GM19351 (cell line): ENCODE measurements around the gene DNMT3A.

ENCODE experiments used
- ATAC-seq: cut with Tn5 transposase; IDR thresholded peaks from one replicate; pipeline ENCODE4 v1.9.1; 2021; ENCODE audit warnings: mild to moderate bottlenecking, moderate library complexity; ENCODE audit not compliant: unreplicated experiment

The DNMT3A gene

DNA sequence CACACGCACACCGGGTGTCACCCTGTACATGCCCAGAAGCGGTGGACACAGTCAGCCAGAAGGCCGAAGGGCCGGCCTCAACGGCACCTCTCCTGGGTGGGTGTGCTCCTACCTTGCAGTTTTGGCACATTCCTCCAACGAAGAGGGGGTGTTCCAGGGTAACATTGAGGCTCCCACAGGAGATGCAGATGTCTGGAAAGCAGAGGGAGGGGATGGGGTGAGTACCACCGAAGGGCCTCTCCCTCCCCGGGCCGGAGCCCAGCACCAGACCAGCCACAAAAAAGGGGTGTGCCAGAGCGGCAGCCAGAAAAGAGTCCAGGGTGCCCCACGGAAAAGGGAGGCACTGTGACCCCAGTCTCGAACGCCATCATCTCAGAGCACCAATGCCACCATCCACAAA, 96.6 kb downstream of the DNMT3A start:
- ATAC-seq: no peak

DNA sequence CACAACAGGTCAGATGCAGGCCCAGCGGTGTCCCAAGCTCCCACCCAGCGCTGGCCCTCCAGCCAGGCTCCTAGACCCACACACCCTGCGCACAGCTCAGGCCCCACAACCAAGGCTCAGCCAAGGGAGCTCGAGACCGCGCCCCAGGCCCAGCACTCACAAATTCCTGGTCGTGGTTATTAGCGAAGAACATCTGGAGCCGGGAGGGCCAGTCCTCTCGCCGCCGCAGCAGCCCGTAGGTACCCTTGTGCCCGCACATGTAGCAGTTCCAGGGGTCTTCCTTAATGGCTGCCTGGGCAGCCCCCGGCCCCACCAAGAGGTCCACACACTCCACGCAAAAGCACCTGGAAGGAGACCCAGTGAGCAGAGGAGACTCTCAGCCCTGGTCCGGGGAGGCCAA, 97.7 kb downstream of the DNMT3A start:
- no peak for ATAC-seq

GRCh38 chr2:25241452-25241851, 100.3 kb downstream of the DNMT3A start:
- ATAC-seq: no peak

GRCh38 chr2:25240636-25241035, 101.1 kb downstream of the DNMT3A start:
- no peak for ATAC-seq

DNA sequence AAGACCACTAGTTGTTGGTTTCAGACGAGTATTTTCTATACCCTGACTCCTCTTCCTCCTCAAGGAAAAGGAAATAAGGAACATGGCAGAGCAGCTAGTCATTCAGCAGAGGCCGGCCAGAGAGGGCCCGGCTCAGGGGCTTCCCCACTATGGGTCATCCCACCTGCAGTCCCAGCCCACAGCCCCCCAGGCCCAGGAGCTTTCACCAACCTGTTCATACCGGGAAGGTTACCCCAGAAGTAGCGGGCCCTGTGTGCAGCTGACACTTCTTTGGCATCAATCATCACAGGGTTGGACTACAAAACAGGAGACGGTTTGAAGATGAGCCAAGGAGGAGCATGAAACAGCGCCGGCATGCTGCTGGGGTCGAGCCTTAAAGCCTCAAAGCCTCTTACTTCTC, 102.8 kb downstream of the DNMT3A start:
- no peak for ATAC-seq

DNA sequence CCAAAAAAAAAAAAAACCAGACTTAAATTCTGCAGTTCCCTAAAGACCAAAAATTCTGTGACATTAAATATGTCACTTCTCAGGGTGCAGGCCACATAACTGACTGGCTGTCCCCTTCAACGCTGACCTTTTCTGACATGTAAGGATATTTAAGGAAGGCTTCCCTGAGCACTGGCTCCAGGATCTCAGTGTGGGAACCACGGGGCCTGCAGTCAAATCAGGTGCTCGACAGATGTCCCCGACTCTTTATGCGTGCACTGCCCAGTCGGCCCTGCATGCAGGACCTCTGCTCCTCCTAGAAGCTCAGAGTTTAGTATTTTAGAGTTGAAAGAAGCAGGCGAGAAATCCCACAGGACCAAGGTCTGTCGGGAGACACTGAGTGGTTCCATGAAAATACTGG, 104.0 kb downstream of the DNMT3A start:
- no peak for ATAC-seq

GRCh38 chr2:25236736-25237135, 105.0 kb downstream of the DNMT3A start:
- ATAC-seq: no peak

- no peak for ATAC-seq
Observed at GRCh38 chr2:25234738-25235137, 107.0 kb downstream of the DNMT3A start.

DNA sequence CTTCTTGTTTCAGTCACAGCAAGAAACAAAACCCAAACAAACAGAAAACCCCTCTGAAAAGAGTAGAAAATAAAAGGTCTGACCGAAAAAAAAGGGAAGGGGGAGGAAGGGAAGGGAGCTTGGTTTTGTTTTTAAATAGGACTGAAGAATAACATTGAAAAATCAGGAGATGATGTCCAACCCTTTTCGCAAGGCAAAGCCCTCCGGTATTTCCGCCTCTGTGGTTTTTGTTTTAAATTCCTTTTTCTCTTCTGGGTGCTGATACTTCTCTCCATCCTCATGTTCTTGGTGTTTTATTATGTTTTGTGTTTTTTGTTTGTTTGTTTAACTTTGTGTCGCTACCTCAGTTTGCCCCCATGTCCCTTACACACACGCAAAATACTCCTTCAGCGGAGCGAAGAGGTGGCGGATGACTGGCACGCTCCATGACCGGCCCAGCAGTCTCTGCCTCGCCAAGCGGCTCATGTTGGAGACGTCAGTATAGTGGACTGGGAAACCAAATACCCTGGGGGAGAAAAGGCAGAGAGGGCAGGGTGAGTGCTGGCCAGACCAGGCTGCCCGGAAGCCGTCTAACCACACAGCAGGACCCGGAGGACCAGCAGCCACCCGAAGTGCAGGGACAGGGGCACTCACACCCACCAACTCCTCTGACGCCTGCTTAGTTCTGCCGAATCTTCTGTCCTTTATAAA, 107.7 kb downstream of the DNMT3A start:
- ATAC-seq: no peak

GRCh38 chr2:25232248-25232825, 109.4 kb downstream of the DNMT3A start:
- no peak for ATAC-seq

- no peak for ATAC-seq
Observed at GRCh38 chr2:25230948-25231311, 110.8 kb downstream of the DNMT3A start.

GRCh38 chr2:25230198-25230947, 111.4 kb downstream of the DNMT3A start:
- no peak for ATAC-seq

DNA sequence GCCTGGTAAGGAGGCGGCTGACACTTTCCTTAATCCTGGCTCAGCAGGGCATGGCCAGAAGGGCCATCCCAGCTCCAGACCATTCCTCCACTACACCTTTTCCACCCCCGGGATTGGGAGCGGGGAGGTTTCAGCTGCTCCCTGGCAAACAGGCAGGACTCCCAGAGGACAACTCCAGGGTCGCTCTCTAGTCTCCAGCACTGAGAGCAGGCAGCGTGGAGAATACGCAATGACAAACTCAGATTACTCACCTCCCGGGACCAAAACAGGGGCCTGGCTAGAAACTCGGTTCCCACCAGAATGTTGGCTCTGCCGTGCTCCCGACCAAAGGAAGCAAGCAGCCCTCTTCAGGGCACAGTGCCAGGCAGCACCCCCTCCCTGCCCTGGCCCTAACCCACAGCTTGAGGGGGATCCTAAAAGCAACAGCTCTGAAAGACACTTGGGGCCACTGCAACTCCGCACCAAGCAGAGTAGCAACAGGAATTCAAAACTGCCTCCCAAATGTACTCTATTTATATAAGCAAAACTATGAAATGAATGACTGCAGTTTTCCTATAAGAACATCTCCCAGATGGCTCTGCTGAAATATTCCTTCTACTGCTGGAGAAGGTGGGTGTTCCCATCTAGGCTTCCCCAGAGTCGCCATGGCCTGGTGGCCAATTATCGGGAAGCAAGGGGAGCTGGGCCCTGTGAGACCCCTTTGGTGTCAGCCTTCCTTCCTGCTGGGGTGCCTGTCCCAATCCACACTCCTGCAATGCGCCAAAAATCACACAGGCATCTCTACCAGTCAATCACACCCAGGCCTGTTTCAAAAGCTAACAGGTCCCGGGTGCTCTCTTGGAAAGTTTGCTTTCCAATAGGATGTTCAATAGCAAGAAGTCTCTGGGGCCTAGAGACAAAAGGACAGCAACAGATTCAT, 112.2 kb downstream of the DNMT3A start:
- ATAC-seq: no peak

DNA sequence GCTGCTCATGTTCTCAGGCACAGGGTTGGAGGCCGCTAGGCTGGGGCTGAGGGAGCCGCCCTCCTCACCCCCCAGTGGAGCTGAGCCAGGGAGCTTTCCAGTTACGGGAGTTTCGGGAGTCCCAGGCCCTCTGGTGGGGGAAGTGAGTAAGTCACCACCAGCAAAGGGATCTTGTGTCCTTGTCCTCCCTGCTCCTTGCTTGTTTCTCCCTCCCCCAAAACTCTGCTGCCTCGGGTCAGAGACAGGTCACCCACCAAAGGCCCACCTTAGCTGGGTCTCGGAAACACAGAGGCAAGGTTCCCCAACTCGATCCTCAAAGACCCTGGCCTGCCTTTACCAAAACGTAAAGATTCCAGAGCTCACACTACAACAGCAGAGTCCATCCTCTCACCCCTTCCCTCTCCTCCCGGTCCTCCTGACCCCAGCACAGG, 112.9 kb downstream of the DNMT3A start:
- no peak for ATAC-seq

DNA sequence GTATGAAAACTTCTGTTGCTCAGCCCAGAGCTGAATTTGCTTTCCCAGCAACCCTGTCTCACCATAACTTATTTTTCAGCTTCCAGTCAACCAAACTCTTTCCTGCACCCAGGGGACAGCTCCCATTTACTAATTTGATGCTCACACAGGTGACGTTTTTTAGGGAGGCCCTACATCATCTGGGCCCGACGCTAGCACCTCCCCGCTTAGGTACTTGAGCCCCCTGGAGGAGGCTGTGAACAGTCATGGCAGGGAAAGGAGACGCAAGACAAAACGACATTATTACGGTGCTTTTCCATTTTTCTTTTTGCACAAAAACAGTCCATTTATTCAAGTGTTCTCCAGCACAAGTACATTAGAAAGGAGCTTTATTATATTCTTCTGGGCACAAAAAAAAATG, 114.1 kb downstream of the DNMT3A start:
- ATAC-seq: no peak

DNA sequence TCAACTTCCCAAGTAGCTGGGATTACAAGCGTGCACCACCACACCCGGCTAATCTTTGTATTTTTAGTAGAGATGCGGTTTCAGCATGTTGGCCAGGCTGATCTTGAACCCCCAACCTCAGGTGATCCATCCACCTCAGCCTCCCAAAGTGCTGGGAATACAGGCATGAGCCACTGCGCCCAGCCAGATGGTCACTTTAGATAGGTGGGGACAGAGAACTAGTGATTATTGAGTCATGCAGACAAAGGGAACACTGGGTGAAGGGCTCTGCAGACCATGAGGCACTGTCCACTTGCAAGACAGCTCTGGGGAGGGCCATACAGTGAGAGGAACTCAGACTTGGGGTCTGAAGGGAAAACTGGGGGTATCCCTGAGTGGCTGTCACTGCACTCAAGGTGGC, 114.9 kb downstream of the DNMT3A start:
- ATAC-seq: no peak

DNA sequence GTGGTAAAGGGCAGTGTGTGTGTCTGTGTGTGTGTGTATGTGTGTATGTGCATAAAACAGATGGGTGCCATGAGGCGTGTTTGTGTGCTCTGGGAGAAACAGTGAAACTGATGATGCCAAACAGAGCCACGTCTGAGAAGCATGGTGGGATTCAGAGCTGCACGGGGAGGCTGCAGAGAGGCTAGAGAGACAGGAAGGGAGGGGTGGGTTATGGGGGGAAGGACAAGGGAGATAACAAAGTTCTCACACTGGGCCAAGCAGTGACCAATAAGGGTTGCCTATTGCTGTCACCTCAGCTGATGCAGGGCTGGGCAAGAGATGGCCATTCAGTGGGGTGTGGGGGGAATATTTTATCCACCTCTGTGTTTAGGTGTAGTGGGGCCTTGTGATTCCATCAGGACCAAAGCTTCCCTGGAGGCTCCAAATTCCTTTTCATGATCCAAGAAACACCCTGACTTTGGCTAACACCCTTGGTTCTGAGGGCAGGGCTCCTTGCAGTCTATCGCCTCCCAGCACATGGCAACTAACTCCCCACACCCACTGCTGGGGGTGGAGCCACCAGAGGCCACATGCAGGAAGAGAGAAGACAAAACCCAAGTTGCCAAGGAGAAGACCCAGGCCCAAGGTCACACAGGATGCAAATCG, 119.1 kb downstream of the DNMT3A start:
- no peak for ATAC-seq

- no peak for ATAC-seq
Observed at GRCh38 chr2:25221579-25221978, 120.1 kb downstream of the DNMT3A start.

DNA sequence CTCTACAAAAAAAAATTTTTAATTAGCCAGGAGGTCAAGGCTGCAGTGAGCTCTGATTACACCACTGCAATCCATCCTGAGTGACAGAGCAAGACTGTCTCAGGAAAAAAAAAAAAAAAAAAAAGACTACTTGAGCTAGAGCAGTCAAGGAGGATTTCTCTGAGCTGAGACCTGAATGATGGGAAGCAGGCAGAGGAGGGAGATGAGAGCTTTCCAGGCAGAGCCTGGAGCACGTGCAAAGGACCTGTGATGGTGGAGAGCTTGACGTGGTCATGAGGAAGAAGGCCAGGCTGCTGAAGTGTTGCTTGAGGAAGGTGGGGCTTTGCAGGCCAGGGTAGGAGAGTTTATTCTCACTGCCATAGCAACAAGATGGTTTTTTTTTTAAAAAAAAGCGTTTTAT, 121.4 kb downstream of the DNMT3A start:
- no peak for ATAC-seq

- no peak for ATAC-seq
Observed at GRCh38 chr2:25219621-25220020, 122.1 kb downstream of the DNMT3A start.

DNA sequence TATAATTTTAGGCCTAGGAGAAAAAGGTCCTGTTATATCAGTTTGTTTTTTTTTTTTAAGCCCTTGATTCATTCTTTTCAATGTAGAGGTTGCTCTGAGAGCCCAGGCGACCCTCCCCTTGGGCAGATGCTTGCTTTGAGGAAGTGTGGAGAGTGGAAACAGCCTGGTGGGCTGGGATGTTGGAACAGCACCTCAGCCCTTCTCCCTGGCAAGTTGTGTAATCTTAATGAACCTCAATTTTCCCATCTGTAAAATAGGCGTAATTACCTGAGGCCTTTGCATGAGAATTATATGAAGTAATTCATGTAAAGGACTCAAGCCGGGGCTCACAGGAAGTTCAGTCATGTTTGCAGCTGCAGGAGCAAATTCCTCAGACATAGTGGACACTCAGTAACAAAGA, 123.6 kb downstream of the DNMT3A start:
- ATAC-seq: no peak
